GM12874 (cell line): ENCODE data around the gene PRX.

Experiments
- TF ChIP-seq, protein P1 (sequence below): IDR thresholded peaks from 2 replicates; pipeline ENCODE4 v1.5.1; 2011; ENCODE audit warnings: low read depth, mild to moderate bottlenecking, control low read depth, low read length, moderate library complexity; ENCODE audit not compliant: insufficient read depth

Gene PRX

DNA sequence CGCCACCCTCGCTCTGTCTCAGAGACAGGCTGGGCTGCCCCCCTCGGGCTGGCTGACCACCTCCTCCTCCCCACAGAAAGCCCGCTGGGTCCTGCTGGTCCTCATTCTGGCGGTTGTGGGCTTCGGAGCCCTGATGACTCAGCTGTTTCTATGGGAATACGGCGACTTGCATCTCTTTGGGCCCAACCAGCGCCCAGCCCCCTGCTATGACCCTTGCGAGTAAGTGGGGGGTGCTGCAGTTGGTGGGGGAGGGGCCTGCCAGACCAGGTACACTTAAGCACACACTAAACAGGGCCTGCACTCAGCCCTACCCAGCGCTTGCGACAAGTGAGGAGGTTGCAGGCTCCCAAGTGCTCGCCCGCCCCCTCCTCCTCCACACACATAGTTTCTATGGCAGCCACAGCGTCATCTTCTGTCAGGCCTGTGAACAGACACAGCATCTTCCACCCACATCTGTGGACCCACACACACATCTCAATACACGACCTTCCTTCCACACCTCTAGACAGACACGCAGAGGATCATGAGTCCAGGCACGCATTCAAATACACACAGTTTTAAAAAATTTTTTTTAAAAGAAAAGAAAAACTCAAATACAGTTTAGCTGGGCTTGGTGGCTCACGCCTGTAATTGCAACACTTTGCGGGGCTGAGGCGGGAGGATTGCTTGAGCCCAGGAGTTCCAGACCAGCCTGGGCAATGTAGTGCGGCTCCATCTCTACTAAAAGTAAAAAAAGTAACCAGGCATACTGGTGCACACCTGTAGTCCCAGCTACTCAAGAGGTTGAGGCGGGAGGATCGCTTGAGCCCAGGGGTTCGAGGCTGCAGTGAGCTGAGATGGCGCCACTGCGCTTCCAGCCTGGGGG lies 46.2 kb downstream of the PRX start:
- TF ChIP-seq, protein P1, sequence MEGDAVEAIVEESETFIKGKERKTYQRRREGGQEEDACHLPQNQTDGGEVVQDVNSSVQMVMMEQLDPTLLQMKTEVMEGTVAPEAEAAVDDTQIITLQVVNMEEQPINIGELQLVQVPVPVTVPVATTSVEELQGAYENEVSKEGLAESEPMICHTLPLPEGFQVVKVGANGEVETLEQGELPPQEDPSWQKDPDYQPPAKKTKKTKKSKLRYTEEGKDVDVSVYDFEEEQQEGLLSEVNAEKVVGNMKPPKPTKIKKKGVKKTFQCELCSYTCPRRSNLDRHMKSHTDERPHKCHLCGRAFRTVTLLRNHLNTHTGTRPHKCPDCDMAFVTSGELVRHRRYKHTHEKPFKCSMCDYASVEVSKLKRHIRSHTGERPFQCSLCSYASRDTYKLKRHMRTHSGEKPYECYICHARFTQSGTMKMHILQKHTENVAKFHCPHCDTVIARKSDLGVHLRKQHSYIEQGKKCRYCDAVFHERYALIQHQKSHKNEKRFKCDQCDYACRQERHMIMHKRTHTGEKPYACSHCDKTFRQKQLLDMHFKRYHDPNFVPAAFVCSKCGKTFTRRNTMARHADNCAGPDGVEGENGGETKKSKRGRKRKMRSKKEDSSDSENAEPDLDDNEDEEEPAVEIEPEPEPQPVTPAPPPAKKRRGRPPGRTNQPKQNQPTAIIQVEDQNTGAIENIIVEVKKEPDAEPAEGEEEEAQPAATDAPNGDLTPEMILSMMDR, result no peak

DNA sequence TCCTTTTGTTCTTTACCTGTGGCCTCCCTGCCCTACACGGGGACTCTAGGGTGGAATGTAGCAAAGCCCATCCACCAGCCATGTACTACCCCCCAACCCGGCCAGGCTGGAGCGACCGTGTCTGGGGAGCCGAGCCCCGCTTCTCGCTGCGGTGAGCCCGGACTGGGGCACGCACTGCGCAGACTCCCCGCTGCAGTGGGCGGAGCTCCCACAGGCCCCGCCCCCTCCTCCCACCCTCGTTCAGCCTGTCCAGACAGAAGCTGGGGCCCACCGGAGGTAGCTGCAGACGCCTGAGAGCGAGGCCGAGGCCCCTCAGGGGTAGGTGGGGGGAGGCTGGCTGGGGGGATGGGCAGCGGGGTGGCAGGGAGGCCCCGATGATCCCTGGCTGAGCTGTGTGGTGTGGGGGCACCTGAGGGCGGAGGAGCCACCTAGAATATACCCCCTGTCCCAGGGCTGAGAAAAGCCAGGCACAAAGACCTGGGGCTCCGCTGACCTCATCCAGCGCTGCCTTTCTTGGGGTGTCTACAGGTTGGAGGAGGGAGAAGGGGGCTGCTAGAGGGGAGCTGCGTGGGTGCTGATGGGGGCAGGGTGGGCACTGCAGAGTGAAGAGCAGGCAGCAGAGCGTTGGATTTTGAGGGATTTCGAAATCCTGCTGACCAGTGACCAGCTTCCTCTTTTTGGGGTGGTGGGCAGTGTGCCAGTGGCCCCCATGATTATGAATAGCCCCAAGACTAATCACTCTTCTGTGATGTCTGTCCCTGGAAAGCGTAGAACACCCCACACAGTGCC lies 47.4 kb downstream of the PRX start:
- TF ChIP-seq, protein P1, result no peak

DNA sequence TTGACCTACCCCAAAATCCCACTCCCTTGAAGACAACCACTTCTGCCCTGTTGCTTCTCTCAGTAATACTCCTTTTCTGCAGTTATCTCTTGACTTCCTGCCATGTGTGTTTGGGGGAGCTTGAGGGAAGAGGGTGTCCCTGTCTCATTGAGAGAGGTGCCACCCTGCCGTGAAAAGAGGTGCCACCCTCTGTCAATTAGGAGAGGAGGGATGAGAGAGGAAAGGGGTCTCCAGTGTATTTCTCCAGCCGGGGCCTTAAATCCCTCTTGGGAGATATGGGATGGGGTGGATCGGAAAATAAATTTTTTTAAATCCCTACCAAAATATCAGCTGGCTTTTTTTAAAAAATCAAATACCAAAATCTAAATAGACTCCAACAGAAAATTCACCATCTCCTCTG lies 48.2 kb downstream of the PRX start:
- TF ChIP-seq, protein P1, result no peak

DNA sequence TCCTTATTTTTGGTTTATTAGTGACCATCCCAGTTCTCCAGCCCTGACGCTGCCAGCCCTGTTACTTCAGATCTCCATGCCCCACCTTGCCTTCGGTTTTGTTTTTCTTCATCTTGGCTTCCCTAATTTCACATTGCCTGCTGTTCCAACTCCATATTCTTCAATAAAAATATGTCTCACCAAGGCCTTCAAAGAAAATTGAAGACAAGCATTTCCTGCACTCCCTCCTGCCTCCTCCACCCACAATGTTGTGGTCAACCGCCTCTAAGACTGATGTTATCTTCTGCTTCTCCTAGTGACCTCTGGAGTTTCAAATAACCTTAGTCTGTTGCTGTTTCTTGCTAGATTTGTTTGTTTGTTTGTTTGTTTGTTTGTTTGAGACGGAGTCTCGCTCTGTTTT lies 50.1 kb downstream of the PRX start:
- TF ChIP-seq, protein P1, result no peak

DNA sequence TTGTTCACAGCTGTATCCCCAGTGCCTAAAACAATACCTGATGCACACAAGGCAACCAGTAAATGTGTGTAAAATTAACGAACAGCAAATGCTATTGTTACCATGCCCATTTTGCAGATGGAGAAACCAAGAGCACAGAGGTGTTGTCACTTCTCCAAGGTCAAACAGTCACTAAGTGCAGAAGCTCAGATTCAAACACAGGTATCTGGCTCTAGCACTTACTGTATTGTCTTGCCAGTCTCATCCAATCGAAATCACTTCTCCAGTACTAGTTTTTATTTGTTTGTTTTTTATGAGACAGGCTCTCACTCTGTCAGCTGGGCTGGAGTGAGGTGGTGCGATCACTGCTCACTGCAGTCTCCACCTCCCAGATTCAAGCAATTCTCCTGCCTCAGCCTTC lies 51.0 kb downstream of the PRX start:
- TF ChIP-seq, protein P1, result no peak

DNA sequence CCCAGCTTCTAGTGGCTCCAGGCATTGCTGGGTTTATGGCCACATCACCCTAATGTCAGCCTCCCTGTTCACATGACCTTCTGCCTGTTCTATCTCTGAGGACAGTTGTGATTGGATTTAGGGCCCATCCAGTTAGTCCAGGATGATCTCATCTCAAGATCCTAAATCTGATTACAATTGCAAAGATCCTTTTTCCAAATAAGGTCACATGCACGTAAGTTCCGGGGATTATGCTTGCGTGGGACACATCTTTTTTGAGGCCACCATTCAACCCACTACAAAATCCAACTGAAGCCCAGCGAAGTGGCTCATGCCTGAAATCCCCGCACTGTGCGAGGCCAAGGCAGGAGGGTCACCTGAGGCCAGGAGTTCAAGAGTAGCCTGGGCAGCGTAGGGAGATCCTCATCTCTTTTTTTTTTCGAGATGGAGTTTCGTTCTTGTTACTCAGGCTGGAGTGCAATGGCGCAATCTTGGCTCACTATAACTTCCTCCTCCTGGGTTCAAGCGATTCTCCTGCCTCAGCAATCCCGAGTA lies 52.4 kb downstream of the PRX start:
- TF ChIP-seq, protein P1, result no peak

DNA sequence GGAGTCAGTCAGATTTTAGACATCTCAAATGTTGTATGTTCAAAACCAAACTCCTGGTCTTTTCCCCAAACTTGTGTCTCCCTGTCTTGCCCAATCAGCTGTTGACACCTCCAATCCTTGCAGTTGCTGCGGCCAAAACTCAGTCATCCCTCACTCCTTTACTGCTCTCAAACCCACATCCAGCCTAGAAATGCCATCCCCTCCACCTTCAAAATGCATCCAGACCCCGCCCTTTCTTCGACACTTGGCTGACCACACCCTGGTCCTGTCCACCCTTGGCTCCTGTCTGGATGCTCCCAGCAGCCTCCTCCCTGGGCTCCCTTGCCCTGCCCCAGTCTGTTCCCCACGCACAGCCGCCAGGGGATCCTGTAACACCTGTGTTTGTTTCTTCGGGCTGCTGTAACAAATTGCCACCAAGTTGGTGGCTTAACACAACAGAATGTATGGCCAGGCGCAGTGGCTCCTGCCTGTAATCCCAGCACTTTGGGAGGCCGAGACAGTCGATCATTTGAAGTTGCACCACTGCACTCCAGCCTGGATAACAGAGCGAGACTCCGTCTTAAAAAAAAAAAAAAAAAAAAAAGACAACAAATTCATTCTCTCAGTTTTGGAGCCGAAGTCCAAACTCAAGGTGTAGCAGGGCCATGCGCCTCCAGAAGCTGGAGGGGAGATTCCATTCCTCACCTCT lies 53.0 kb downstream of the PRX start:
- TF ChIP-seq, protein P1, result no peak
